Activated naive CD8-positive, alpha-beta T cell treated with anti-CD3 and anti-CD28 coated beads, Interleukin-2, amount 50 U/mL, for 24 hours (primary cell): ENCODE results near the gene ACAA1.

Experiments
- ATAC-seq: fragments of 150-1000 bp; cut with Tn5 transposase; one replicate; pipeline ENCODE4 v1.10.0; 2021
- DNase-seq: peaks from one replicate; pipeline ENCODE4 v3.0.0; 2021
- H3K27ac Mint-ChIP-seq: one replicate; pipeline ENCODE4 v1.8.0; 2021; ENCODE audit warnings: mild to moderate bottlenecking, mixed read lengths
- H3K27me3 Mint-ChIP-seq: one replicate; pipeline ENCODE4 v1.8.0; 2021; ENCODE audit warnings: mixed read lengths
- H3K36me3 Mint-ChIP-seq: one replicate; pipeline ENCODE4 v1.8.0; 2021; ENCODE audit warnings: low read depth, mixed read lengths
- H3K4me1 Mint-ChIP-seq: one replicate; pipeline ENCODE4 v1.8.0; 2021; ENCODE audit warnings: mixed read lengths
- H3K4me3 Mint-ChIP-seq: one replicate; pipeline ENCODE4 v1.8.0; 2021; ENCODE audit warnings: mild to moderate bottlenecking, moderate library complexity, mixed read lengths
- H3K9me3 Mint-ChIP-seq: one replicate; pipeline ENCODE4 v1.8.0; 2021; ENCODE audit warnings: mixed read lengths

ACAA1 gene, protein sequence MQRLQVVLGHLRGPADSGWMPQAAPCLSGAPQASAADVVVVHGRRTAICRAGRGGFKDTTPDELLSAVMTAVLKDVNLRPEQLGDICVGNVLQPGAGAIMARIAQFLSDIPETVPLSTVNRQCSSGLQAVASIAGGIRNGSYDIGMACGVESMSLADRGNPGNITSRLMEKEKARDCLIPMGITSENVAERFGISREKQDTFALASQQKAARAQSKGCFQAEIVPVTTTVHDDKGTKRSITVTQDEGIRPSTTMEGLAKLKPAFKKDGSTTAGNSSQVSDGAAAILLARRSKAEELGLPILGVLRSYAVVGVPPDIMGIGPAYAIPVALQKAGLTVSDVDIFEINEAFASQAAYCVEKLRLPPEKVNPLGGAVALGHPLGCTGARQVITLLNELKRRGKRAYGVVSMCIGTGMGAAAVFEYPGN

DNA sequence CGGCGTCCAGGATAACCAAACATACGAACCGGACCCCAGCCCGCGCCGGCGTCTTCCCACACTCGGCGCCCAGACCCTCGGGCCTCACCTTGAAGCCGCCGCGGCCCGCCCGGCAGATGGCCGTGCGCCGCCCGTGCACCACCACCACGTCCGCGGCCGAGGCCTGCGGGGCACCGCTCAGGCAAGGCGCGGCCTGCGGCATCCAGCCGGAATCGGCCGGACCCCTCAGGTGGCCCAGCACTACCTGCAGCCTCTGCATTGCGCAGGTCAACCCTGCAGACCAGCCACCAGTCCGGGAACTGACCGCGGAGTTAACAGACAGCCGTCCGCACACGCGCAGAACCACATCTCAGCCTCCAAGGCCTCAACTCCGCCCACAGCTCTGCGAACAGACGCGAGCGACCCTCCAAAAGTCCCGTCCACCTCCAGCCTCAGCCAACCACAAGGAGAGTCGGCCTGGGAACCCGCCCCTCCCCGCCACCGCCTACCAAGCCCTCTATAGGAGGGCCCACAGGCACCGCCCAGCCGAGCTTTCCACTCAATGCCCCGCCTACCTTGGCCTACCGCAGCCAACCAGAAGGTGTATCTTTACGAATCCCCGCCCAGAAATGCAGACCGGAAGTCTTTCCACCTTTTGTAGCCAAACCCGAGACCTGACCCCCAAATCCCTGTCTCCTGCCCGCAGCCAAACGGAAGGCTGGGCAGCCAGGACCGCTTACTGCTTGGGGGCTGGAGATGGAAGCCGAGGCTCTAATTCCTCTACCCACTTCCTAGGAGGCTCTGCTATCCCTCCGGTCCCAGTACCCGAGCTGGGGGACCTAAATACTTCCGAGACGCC is at the start of gene ACAA1:
Gene ACAA1, minus strand, starts transcription at position 351 of the 838 bp plus-strand sequence. Its CDS starts 92 bp downstream, at position 259.
- peak; percentile 99 for DNase-seq
- ATAC-seq: peak; percentile 94
- H3K27ac Mint-ChIP-seq: peak within 1 kb of the TSS; percentile 97
- H3K27me3 Mint-ChIP-seq: no peaks in the 10 kb centered on the region
- peak within 1 kb of the TSS; percentile 94 for H3K4me3 Mint-ChIP-seq
- H3K36me3 Mint-ChIP-seq: peaks cover 30% of the 10 kb centered on the region
- peaks cover 56% of the 10 kb centered on the region for H3K4me1 Mint-ChIP-seq
- no peaks in the 10 kb centered on the region for H3K9me3 Mint-ChIP-seq

DNA sequence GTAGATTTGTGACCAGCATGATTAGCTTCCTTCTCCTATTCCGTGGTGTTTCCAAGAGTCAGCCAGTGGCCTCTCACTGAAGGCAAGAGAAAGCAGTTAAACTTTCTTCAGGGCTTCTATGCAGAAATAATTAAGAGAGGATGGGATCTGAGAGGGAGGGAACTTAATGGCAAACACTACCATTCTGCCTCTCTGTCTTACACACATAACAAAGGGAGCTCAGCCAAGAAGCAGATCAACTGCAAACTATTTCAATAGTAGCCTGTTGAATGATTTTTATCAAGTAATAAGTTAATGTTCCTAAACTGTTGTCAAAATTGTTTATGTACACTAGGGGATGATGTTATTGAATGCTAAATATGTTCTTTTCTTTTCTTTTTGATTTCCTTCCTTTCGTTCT is 40.3 kb upstream of the ACAA1 start:
- no peak overlapping the region for H3K27ac Mint-ChIP-seq
- peaks cover 47% of the 10 kb centered on the region for H3K4me1 Mint-ChIP-seq
- H3K9me3 Mint-ChIP-seq: no peaks in the 10 kb centered on the region
- no peak for ATAC-seq
- H3K27me3 Mint-ChIP-seq: no peaks in the 10 kb centered on the region
- H3K36me3 Mint-ChIP-seq: peaks cover 17% of the 10 kb centered on the region
- DNase-seq: no peak
- no peak overlapping the region for H3K4me3 Mint-ChIP-seq

DNA sequence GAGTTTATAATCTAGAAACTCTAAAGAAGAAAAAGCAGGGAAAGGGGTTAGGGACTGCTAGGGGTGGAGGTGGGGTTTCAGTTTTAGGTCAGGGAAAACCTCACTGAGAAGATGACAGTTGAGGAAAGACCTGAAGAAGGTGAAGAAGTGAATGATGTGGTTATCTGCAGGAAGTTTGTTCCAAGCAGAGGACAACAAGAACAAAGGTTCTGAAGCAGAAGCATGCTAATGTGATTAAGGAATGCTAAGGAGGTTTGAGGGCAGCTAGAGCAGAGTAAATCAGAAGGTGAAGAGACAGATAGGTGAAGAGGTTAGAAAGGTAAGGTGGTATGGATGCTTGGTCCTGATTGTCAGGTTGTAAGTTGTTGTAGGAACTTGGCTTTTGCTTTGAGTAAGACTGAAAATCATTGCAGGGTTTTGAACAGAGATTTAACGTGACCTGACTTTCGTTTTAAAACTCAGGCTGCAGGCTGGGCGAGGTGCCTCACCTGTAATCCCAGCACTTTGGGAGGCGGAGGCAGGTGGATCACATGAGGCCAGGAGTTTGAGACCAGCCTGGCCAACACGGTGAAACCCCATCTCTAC is 37.0 kb upstream of the ACAA1 start:
- Mint-ChIP-seq H3K27me3 (no peaks in the 10 kb centered on the region), H3K9me3 (no peaks in the 10 kb centered on the region), H3K27ac (peak overlapping the region; percentile 12), H3K36me3 (peaks cover 11% of the 10 kb centered on the region), H3K4me3 (peak overlapping the region; percentile 10), H3K4me1 (peaks cover 72% of the 10 kb centered on the region)
- no peak for ATAC-seq
- no peak for DNase-seq

DNA sequence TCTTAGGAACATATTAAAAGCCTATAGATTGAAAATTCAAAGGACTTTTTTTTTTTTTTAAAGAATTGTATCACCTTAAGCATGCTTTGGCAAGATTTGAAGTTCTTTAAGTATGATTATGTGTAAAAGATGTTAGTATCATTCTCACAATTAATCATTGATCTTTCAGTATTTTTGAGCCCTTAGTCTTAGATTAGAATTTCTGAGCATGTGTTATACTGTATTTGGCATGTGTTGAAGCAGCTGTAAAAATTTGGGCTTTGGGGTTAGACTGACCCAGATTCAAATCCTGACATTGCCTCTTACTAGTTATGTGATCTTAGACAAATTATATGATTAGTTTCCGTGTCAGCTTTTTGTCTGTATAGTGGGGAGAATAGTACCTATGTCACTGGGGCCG is 34.7 kb upstream of the ACAA1 start:
- no peak overlapping the region for H3K4me3 Mint-ChIP-seq
- no peak overlapping the region for H3K27ac Mint-ChIP-seq
- ATAC-seq: no peak
- H3K27me3 Mint-ChIP-seq: no peaks in the 10 kb centered on the region
- DNase-seq: no peak
- H3K36me3 Mint-ChIP-seq: peaks cover 13% of the 10 kb centered on the region
- H3K4me1 Mint-ChIP-seq: peaks cover 90% of the 10 kb centered on the region
- H3K9me3 Mint-ChIP-seq: no peaks in the 10 kb centered on the region

DNA sequence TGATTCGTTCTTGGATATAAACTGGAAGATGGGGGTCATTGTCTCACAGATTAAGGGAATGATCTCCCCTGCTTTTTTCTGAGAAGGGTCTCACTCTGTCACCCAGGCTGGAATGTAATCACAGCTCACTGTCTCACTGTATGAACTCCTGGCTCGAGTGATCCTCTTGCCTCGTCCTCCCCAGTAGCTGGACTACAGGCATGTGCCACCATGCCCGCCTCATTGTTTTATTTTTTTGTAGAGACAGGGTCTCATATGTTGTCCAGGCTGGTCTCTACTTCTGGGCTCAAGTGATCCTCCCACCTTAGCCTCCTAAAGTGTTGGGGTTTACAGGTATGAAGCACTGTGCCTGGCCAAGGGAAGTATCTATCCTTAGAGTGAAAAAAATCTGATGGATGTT is 33.8 kb upstream of the ACAA1 start:
- Mint-ChIP-seq H3K4me3 (no peak overlapping the region), H3K36me3 (peaks cover 17% of the 10 kb centered on the region), H3K9me3 (no peaks in the 10 kb centered on the region), H3K4me1 (peaks cover 90% of the 10 kb centered on the region), H3K27ac (no peak overlapping the region), H3K27me3 (no peaks in the 10 kb centered on the region)
- ATAC-seq (no peak), DNase-seq (no peak)

DNA sequence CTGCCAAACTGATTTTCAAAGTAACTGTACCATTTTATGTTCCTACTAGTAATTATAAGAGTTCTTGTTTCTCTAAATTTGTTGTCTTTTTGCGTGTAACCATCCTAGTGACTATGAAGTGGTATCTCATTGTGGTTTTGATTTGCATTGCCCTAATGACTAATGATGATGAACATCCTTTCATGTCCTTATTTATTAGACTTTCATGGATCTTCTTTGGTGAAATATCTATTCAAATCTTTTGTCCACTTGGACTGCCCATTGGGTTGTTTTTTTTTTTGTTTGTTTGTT is 32.0 kb upstream of the ACAA1 start:
- ATAC-seq (no peak), DNase-seq (no peak)
- Mint-ChIP-seq H3K27ac (peak overlapping the region; percentile 82), H3K4me1 (peaks cover 83% of the 10 kb centered on the region), H3K36me3 (peaks cover 15% of the 10 kb centered on the region), H3K27me3 (no peaks in the 10 kb centered on the region), H3K4me3 (peak overlapping the region; percentile 97), H3K9me3 (no peaks in the 10 kb centered on the region)

DNA sequence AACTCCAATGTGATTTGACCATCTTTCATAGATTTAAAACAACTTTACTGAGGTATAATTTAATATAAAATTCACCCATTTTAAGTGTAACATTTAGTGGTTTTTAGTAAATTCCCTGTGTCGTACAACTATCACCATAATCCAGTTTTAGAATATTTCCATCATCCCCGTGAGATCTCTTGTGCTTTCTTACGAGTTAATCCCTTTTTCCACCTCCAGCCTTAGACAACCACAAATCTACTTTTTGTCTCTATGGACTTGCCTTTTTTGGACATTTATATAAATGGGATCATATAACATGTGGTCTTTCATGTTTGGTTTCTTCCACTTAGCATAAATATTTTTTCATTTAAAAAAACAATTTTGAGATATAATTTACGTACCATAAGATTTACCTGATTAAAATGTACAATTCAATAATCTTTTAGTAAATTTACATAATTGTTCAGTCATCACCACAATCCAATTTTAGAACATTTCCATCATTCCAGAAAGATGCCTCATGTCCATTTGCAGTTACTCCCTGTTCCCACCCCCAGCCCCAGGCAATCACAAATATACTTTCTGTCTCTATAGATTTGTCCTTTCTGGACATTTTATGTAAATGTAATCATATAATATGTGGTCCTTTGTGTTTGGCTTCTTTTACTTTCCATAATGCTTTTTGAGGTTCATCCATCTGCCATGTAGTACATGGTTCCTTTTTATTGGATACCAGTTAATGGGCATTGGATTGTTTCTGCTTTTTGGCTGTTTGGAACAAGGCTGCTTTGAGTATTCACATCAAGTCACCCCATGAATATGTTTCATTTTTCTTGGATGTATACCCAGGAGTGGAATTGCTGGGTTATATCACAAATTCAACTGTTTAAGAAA is 31.5 kb upstream of the ACAA1 start:
- Mint-ChIP-seq H3K9me3 (no peaks in the 10 kb centered on the region), H3K4me1 (peaks cover 83% of the 10 kb centered on the region), H3K36me3 (peaks cover 15% of the 10 kb centered on the region), H3K27me3 (no peaks in the 10 kb centered on the region), H3K27ac (peak overlapping the region; percentile 82), H3K4me3 (peak overlapping the region; percentile 97)
- ATAC-seq: no peak
- DNase-seq: no peak

DNA sequence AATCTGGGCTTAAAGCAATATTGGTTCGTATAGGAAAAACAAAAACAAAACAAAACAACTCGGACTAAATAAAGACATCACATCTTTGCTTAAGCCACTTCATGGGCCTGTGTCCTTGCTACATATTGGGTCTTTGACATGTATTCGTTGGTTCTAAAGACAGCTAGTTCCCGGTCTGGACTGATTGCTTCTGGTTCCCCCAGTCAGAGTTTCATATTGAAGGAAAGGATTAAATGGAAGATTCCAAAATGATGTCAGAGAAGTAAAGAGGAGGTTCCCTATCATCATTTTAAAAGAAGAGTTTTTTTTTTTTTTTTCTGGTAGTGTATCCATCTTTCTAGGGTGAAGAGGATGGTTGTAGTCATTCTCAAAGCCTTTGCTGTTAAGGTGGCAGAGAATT is 30.7 kb upstream of the ACAA1 start:
- H3K9me3 Mint-ChIP-seq: no peaks in the 10 kb centered on the region
- DNase-seq: no peak
- H3K4me3 Mint-ChIP-seq: peak overlapping the region; percentile 97
- no peaks in the 10 kb centered on the region for H3K27me3 Mint-ChIP-seq
- no peak for ATAC-seq
- no peak overlapping the region for H3K27ac Mint-ChIP-seq
- H3K36me3 Mint-ChIP-seq: peaks cover 15% of the 10 kb centered on the region
- H3K4me1 Mint-ChIP-seq: peaks cover 76% of the 10 kb centered on the region

DNA sequence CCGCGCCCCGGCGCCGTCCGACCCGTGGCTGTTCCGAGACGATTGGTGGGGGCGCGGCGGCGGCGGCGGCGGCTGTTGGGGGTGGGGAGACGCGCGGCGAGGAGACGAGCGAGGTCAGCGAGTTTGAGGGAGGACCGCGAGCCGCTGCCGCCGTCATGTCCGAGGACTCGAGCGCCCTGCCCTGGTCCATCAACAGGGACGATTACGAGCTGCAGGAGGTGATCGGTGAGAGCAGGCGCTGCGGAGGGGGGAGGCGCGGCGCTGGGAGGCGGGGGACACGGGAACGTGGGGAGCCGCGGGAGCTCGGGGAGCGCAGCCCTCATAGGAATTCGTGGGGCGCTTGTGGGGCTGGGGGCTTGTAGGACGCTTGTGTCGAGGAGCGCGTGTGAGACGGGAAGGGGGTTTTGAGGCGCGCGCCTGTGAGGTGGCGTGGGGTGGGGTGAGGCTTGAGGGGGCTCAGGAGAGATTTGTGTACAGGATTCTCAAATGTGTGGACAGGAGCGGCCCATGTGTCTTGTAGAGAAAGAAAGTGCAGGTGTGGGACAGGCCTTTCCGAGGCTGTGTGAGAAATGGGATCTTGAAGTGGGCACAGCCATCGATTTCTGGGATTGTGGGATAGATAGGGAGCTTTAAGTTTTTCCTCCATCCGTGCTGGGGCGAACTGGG is 28.9 kb upstream of the ACAA1 start:
- Mint-ChIP-seq H3K9me3 (no peaks in the 10 kb centered on the region), H3K4me3 (peak overlapping the region; percentile 97), H3K27me3 (no peaks in the 10 kb centered on the region), H3K4me1 (peaks cover 61% of the 10 kb centered on the region), H3K27ac (peak overlapping the region; percentile 99), H3K36me3 (peaks cover 15% of the 10 kb centered on the region)
- ATAC-seq (no peak), DNase-seq (no peak)

DNA sequence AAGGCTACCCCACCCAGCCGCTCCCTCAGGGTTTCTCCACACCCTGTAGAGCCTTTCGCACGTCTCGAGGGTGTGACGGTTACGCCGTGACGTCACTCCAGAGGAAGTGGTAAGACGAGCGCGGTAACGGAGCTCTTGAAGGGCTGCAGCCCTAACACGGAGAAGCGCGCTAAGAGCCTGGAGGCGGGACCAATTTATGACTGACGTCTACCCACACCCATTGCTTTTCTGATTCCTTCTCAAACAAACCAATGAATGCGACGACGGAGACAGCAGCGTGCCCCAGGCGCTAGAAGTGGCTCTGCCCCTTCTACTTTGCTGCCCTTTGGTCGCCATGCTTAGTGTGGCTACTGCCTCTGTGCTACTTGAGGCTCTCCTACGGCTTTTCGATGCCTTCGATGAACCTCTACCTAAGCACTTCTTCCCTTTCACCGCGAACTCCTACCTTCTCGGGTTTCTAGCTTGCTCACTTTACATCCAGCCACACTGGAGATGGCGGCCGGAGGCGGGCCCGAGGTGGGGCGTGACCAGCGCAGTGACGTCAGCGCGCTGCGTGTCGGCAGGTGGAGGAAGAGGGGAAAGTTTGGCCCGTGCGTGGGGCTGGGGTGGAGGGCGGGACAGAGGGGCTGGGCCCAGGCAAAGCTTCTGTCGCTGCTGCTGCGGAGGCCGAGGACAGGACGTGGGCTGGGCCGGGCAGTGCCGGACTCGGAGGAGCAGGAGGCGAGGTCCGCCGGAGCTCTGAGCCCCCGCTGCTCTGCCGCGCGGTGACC is 28.2 kb upstream of the ACAA1 start, which contains the start of gene OXSR1:
Gene OXSR1, plus strand, starts transcription at position 586 of the 770 bp plus-strand sequence. CDS start 340 bp downstream, outside the sequence.
- peak within 1 kb of the TSS; percentile 99 for H3K27ac Mint-ChIP-seq
- DNase-seq (peak; percentile 96), ATAC-seq (peak; percentile 95)
- no peaks in the 10 kb centered on the region for H3K9me3 Mint-ChIP-seq
- peaks cover 53% of the 10 kb centered on the region for H3K4me1 Mint-ChIP-seq
- peaks cover 15% of the 10 kb centered on the region for H3K36me3 Mint-ChIP-seq
- no peaks in the 10 kb centered on the region for H3K27me3 Mint-ChIP-seq
- peak within 1 kb of the TSS; percentile 97 for H3K4me3 Mint-ChIP-seq

DNA sequence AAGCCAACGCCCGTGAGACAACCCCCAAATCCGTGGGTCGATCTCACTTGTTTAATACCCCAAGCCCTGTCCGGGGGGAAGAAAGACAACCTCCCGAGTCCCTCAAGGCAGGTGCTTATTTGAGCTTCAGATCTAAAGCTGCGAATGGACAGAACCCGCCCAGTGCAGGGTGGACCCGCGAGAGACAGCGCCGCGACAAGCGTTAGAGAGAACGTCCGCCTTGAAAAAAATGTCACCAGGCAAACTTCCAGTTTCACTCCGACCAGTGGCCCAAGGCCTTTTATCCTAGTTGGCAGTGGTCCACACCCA is 27.7 kb upstream of the ACAA1 start:
- H3K4me1 Mint-ChIP-seq: peaks cover 50% of the 10 kb centered on the region
- no peaks in the 10 kb centered on the region for H3K9me3 Mint-ChIP-seq
- DNase-seq (no peak), ATAC-seq (peak; percentile 16)
- peak overlapping the region; percentile 97 for H3K4me3 Mint-ChIP-seq
- H3K27ac Mint-ChIP-seq: peak overlapping the region; percentile 99
- no peaks in the 10 kb centered on the region for H3K27me3 Mint-ChIP-seq
- peaks cover 15% of the 10 kb centered on the region for H3K36me3 Mint-ChIP-seq

DNA sequence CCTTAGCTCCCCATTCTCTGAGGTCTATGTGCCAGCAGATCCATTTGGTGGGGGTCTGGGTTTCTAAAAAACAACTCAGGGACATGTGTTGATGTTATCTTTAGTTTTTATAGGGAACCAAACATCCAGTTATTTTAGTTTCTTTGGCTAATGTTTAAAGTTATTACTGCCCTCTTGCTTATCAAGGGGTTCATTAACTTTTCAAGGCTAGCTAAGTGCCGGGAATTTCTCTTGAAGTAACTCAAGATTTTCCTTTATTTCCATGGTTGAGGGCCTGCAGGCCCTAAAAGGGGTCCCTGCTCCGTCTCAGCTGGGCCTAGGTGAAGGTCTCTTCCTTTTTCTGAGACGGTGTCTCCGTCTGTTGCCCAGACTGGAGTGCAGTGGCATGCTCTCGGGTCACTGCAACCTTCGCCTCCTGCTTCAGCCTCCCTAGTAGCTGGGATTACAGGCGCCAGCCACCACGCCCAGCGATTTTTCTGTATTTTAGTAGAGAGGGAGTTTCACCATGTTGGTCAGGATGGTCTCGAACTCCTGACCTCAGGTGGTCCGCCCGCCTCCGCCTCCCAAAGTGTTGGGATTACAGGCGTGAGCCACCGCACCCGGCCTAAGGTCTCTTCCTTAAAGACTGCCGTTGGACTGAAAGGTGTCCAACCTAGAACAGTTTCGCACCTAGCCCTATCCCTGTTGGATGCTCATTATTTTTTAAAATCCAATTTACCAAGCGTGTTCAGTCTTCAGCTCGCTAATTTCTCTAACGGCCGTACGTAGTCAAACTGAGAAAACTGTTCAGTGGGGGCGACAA is 27.1 kb upstream of the ACAA1 start:
- Mint-ChIP-seq H3K4me1 (peaks cover 45% of the 10 kb centered on the region), H3K27me3 (no peaks in the 10 kb centered on the region), H3K4me3 (peak overlapping the region; percentile 97), H3K36me3 (peaks cover 13% of the 10 kb centered on the region), H3K27ac (peak overlapping the region; percentile 99), H3K9me3 (no peaks in the 10 kb centered on the region)
- DNase-seq (no peak), ATAC-seq (no peak)
